HepG2 (cell line): Measurements from ENCODE around the gene AHSG. TPM values are rescaled to one million over a fixed set of nuclear protein-coding genes. Genes with fewer than 3 reads are reported as not detected.

ENCODE experiments used
- ATF6 ChIP-seq: sonication (generic); formaldehyde crosslinking; conservative IDR thresholded peaks from 2 replicates; pipeline ENCODE4 v1.4.0; 2020; ENCODE audit warnings: missing genetic modification reagents
- BRCA1 ChIP-seq: sonication (generic); formaldehyde crosslinking; IDR thresholded peaks from 2 replicates; pipeline ENCODE4 v1.4.0; 2020; ENCODE audit warnings: missing genetic modification reagents
- KDM6A ChIP-seq: IDR thresholded peaks from 2 replicates; pipeline ENCODE4 v1.6.1; 2016; ENCODE audit warnings: low read depth
- KLF9 ChIP-seq: IDR thresholded peaks from 2 replicates; pipeline ENCODE4 v1.6.1; 2016; ENCODE audit warnings: low read depth
- RBM39 ChIP-seq: fragments of 200-400 bp; formaldehyde crosslinking; IDR thresholded peaks from one replicate; pipeline ENCODE4 v1.6.1; 2018; ENCODE audit warnings: antibody characterized with exemption, mild to moderate bottlenecking, low read depth, low read length; ENCODE audit not compliant: poor library complexity, severe bottlenecking
- RNF219 ChIP-seq: sonication (generic); formaldehyde crosslinking; IDR thresholded peaks from 2 replicates; pipeline ENCODE4 v1.5.0; 2020; ENCODE audit warnings: mild to moderate bottlenecking, missing genetic modification reagents
- SP1 ChIP-seq, 2 experiments: fragments of 450-650 bp in 1 of 2; sonication (generic) in 1 of 2; formaldehyde crosslinking in 1 of 2; IDR thresholded peaks; 2 replicates each; pipeline versions ENCODE4 v1.4.0 to v1.6.1; 2016 to 2020; ENCODE audit warnings: missing genetic modification reagents in 1 of 2
- ZBTB25 ChIP-seq: IDR thresholded peaks from 2 replicates; pipeline ENCODE4 v1.6.1; 2018; ENCODE audit warnings: missing genetic modification reagents
- ZNF160 ChIP-seq: sonication (generic); formaldehyde crosslinking; IDR thresholded peaks from 2 replicates; pipeline ENCODE4 v1.8.0; 2022; ENCODE audit warnings: mild to moderate bottlenecking, inconsistent platforms, missing genetic modification reagents
- ZNF776 ChIP-seq: sonication (generic); formaldehyde crosslinking; IDR thresholded peaks from 2 replicates; pipeline ENCODE4 v1.4.0; 2020; ENCODE audit warnings: mild to moderate bottlenecking, missing genetic modification reagents
- ZSCAN30 ChIP-seq: sonication (generic); formaldehyde crosslinking; IDR thresholded peaks from 2 replicates; pipeline ENCODE4 v1.5.0; 2020; ENCODE audit warnings: mild to moderate bottlenecking, missing genetic modification reagents
- polyA plus RNA-seq, 8 experiments: library from polyadenylated mRNA; depleted of rRNA in 3 of 8; stranded (reverse) in 7 of 8; unstranded in 1 of 8; fragments of >200 nt; fragmentation: Illumina TruSeq in 4 of 8; extraction: Trizol in 4 of 8; gene quantifications; 2 replicates each; pipeline versions ENCODE4 v1.2.1 to v1.2.3, GENCODE V29; 2011 to 2016; ENCODE audit warnings: low read depth in 4 of 8, missing spikeins in 1 of 8, mixed read lengths in 1 of 8; ENCODE audit not compliant: insufficient read depth in 1 of 8
- total RNA-seq, 5 experiments: library from RNA; depleted of rRNA; stranded (reverse); fragments of >200 nt; fragmentation: Illumina TruSeq; extraction: Trizol; gene quantifications; 2 replicates each; pipeline ENCODE4 v1.2.3, GENCODE V29; 2016; ENCODE audit warnings: low read depth in 1 of 5
- TF ChIP-seq, protein P1 (sequence below): sonication (generic); formaldehyde crosslinking; IDR thresholded peaks from 2 replicates; pipeline ENCODE4 v1.9.0; 2022; ENCODE audit warnings: low read depth, missing genetic modification reagents
- TF ChIP-seq, protein P2 (sequence below): sonication (generic); formaldehyde crosslinking; IDR thresholded peaks from 2 replicates; pipeline ENCODE4 v1.5.0; 2020; ENCODE audit warnings: mild to moderate bottlenecking, missing genetic modification reagents, borderline replicate concordance

AHSG gene
- total and polyA plus RNA-seq, 2 of the 13 experiments (the other 11 are each of a cell fraction or from before 2014, with no cell fraction given), result 2,043 to 19,152 TPM

DNA sequence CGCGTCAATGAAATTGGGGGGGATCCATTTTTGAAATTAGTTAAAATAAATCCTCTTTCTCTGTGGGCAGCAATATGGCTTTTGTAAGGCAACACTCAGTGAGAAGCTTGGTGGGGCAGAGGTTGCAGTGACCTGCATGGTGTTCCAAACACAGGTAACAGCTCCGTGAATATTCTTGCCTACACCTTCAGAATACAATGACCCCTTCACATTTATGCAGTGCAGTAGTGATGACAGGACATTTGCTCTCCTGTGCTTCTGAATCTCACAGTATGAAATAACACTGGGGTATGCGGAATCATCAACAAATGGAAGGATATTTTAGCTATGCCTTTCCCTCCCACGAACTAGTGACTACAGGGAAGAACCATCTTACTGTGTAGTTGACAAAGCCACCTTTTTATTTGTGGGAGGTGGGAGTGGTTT lies 6.9 kb downstream of the AHSG start (continued):
- TF ChIP-seq, protein P1, sequence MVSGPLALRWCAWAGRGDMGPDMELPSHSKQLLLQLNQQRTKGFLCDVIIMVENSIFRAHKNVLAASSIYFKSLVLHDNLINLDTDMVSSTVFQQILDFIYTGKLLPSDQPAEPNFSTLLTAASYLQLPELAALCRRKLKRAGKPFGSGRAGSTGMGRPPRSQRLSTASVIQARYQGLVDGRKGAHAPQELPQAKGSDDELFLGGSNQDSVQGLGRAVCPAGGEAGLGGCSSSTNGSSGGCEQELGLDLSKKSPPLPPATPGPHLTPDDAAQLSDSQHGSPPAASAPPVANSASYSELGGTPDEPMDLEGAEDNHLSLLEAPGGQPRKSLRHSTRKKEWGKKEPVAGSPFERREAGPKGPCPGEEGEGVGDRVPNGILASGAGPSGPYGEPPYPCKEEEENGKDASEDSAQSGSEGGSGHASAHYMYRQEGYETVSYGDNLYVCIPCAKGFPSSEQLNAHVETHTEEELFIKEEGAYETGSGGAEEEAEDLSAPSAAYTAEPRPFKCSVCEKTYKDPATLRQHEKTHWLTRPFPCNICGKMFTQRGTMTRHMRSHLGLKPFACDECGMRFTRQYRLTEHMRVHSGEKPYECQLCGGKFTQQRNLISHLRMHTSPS, result no peak
- TF ChIP-seq KLF9 (CRISPR knock-in tag) (no peak), BRCA1 (CRISPR knock-in tag) (no peak), RBM39 (no peak), ATF6 (peak; percentile 59; the same call in 1 of the 2 replicates), ZBTB25 (no peak), ZSCAN30 (CRISPR knock-in tag) (no peak), ZNF160 (CRISPR knock-in tag) (peak; percentile 42; the same call in 1 of the 2 replicates), SP1 (IDR thresholded peaks at IDR 0.05) (no peak), SP1 (CRISPR knock-in tag; IDR thresholded peaks at IDR 0.05) (no peak), KDM6A (CRISPR knock-in tag) (no peak), RNF219 (CRISPR knock-in tag) (peak; percentile 81; the same call in 1 of the 2 replicates), ZNF776 (CRISPR knock-in tag) (no peak)
- TF ChIP-seq, protein P2, sequence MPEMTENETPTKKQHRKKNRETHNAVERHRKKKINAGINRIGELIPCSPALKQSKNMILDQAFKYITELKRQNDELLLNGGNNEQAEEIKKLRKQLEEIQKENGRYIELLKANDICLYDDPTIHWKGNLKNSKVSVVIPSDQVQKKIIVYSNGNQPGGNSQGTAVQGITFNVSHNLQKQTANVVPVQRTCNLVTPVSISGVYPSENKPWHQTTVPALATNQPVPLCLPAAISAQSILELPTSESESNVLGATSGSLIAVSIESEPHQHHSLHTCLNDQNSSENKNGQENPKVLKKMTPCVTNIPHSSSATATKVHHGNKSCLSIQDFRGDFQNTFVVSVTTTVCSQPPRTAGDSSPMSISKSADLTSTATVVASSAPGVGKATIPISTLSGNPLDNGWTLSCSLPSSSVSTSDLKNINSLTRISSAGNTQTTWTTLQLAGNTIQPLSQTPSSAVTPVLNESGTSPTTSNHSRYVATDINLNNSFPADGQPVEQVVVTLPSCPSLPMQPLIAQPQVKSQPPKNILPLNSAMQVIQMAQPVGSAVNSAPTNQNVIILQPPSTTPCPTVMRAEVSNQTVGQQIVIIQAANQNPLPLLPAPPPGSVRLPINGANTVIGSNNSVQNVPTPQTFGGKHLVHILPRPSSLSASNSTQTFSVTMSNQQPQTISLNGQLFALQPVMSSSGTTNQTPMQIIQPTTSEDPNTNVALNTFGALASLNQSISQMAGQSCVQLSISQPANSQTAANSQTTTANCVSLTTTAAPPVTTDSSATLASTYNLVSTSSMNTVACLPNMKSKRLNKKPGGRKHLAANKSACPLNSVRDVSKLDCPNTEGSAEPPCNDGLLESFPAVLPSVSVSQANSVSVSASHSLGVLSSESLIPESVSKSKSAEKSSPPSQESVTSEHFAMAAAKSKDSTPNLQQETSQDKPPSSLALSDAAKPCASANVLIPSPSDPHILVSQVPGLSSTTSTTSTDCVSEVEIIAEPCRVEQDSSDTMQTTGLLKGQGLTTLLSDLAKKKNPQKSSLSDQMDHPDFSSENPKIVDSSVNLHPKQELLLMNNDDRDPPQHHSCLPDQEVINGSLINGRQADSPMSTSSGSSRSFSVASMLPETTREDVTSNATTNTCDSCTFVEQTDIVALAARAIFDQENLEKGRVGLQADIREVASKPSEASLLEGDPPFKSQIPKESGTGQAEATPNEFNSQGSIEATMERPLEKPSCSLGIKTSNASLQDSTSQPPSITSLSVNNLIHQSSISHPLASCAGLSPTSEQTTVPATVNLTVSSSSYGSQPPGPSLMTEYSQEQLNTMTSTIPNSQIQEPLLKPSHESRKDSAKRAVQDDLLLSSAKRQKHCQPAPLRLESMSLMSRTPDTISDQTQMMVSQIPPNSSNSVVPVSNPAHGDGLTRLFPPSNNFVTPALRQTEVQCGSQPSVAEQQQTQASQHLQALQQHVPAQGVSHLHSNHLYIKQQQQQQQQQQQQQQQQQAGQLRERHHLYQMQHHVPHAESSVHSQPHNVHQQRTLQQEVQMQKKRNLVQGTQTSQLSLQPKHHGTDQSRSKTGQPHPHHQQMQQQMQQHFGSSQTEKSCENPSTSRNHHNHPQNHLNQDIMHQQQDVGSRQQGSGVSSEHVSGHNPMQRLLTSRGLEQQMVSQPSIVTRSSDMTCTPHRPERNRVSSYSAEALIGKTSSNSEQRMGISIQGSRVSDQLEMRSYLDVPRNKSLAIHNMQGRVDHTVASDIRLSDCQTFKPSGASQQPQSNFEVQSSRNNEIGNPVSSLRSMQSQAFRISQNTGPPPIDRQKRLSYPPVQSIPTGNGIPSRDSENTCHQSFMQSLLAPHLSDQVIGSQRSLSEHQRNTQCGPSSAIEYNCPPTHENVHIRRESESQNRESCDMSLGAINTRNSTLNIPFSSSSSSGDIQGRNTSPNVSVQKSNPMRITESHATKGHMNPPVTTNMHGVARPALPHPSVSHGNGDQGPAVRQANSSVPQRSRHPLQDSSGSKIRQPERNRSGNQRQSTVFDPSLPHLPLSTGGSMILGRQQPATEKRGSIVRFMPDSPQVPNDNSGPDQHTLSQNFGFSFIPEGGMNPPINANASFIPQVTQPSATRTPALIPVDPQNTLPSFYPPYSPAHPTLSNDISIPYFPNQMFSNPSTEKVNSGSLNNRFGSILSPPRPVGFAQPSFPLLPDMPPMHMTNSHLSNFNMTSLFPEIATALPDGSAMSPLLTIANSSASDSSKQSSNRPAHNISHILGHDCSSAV (CRISPR knock-in tag), result no peak
